ENCODE data around the gene CLIP2.
"Not testable (repeated sequence)": the region's sequence is repeated elsewhere in the genome, so short reads cannot be mapped to it uniquely, and the experiment has no call there.

The CLIP2 gene

DNA sequence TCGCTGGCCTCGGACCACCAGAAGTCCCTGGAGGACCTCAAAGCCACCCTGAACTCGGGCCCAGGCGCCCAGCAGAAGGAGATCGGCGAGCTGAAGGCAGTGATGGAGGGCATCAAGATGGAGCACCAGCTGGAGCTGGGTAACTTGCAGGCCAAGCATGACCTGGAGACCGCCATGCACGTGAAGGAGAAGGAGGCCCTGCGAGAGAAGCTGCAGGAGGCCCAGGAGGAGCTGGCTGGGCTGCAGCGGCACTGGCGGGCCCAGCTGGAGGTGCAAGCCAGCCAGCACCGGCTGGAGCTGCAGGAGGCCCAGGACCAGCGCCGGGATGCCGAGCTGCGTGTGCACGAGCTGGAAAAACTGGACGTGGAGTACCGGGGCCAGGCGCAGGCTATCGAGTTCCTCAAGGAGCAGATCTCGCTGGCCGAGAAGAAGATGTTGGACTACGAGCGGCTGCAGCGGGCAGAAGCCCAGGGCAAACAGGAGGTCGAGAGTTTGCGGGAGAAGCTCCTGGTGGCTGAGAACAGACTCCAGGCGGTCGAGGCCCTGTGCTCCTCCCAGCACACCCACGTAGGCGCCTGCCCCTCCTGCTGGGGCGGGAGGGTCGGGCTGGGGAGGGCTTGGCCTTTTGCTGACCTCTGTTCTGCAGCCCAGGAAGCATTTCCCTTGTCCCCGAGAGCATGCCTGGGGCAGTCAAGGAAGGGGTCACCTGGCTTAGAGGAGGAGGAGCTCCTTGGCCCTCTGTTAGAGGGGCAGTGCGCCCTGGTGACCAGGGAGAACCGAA is 87.2 kb downstream of the CLIP2 start:
- no peak for DNase-seq

DNA sequence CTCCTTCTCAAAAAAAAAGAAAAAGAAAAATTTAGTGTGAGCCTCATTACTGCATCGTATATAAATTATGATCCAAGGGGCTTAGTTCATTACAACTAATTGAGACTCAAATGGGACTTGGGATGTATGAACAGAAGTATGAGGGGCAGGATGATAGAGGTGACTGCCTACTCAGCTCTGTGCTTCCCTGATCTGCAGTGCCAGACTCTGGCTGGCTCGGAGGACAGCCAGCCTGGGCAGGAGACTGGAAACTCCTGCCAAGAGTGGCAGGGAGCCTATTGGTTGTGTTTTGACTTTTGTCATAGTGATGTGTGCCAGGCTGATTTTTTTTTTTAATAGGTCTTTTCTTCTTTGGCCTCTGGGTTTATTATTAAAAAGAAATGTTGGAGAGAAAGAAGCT is 90.7 kb downstream of the CLIP2 start:
- DNase-seq = no peak

DNA sequence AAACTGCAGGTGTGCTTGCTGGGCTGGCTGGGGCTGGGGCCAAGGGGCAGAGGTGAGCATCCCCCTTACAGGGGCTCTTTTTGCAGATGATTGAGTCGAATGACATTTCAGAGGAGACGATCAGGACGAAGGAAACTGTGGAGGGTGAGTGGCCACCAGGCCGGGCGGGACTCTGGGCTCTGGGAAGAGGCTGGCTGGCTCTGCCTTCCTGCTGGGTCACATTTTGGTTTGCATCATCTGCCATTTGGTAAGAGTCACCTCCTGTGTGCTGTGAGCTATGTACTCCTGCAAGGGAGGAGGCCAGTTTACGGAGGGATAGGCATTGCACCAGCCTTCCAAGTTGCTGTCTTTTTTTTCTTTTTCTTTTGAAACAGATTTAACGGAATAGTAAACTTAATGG is 91.5 kb downstream of the CLIP2 start:
- no peak for DNase-seq

DNA sequence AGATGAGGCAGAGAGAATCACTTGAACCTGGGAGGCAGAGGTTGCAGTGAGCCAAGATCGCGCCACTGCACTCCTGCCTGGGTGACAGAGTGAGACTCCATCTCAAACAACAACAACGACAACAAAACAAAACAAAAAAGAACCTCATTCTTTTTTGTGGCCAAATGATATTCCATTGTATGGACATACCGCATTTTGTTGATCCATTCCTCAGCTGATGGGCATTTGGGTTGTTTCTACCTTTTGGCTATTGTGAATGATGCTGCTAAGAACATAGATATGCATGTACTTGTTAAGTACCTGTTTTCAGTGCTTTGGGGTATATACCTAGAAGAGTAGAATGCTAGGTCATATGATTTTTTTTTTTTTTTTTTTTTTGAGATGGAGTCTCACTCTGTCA is 94.9 kb downstream of the CLIP2 start:
- not testable (repeated sequence) for DNase-seq

DNA sequence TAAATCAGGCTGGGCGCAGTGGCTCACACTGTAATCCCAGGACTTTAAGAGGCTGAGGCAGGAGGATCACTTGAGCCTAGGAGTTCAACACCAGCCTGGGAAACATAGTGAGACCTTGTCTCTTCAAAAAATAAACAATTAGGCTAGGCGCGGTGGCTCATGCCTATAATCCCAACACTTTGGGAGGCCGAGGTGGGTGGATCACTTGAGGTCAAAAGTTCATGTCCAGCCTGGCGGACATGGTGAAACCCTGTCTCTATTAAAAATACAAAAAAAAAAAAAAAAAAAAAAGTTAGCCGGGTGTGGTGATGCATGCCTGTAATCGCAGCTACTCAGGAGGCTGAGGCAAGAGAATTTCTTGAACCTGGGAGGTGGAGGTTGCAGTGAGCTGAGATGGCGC is 95.6 kb downstream of the CLIP2 start:
- DNase-seq = not testable (repeated sequence)

DNA sequence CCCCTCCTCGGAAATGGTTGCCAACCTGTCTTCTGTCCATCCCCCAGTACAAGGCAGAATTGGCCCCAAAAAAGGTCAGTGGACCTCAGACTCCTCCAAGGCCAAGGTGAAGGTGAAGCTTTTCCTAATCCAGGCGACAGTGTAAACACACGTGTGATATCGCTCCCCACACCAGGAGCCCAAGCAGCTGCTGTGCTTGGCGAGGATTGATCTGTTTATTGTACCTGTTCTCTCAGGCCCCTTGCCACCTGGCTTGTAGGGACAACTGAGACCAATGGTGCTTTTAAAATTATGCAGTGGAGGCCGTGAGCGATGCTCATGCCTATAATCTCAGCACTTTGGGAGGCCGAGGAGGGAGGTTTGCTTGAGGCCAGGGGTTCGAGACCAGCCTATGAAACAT is 98.4 kb downstream of the CLIP2 start:
- no peak for DNase-seq

DNA sequence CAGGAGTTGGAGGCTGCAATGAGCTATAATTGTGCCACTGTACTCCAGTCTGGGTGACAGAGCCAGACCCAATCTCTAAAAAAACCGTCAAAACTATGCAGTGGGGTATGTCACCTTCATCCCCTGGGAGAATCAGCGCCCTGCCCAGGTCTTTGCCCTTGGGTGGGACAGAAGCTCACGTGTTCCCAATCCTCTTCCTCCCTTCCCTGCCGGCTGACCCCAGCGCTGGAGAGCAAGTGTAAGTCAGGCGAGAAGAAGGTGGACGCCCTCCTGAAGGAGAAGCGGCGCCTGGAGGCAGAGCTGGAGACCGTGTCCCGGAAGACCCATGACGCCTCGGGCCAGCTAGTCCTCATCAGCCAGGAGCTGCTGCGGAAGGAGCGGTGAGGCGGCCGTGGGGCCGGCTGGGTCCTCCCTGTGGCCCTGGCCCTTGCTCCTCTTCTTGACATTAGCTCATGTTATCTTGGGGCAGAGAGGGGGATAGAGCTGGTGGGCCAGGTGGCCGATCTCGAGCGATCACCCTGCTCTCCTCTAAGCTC is 99.7 kb downstream of the CLIP2 start:
- DNase-seq = no peak

DNA sequence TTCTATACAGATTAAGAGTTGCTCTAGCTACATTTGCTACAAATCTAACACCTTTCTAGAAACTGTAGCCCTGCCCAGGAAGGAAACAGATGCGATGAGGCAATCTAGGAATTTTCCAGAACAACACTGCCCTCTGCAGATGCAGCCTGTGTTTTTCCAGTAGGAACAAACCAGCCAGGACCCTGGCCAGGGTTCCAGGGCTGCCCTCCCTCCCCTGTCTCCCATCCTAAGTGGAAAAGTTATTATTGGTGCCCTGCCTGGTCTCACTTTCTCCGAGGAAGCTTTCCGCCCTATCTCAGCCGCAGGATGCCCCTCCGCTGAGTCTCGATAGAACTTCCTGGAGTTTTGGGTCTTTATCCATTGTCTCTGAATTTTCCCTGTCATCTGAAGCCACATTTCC is 104.5 kb downstream of the CLIP2 start:
- peak in 1 of 2 experiments; percentile 45 for DNase-seq

DNA sequence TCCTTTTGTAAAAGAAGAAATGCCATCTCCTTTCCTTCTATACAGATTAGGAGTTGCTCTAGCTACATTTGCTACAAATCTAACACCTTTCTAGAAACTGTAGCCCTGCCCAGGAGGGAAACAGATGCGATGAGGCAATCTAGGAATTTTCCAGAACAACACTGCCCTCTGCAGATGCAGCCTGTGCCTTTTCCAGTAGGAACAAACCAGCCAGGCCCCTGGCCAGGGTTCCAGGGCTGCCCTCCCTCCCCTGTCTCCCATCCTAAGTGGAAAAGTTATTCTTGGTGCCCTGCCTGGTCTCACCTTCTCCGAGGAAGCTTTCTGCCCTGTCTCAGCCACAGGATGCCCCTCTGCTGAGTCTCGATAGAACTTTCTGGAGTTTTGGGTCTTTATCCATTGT is 105.4 kb downstream of the CLIP2 start:
- DNase-seq = peak in 1 of 2 experiments; percentile 36

DNA sequence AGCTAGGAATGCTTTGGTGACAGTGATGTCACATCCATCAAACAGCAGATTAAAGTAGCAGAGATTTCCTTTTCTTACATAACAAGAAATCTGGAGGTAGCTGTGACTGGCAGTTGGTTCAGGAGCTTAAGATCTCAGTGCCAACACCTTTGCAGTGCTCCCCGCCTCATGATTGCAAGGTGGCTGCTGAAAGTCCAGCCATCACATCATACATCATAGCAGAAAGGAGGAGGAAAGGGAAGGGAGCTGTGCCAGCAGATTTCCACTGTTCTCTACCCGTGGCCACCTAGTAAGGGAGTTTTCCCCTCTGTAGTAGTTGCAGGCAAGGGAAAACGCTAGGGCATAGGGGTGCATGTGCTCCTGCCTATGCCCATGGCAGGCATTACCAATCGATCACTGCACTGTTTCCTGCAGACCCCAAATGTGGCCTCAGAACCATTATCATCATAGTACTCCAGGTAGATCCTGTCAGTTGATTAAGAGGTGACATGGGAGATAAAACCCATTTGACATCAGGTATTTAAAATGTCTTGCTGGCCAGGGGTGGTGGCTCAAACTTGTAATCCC is 106.6 kb downstream of the CLIP2 start:
- DNase-seq = no peak

DNA sequence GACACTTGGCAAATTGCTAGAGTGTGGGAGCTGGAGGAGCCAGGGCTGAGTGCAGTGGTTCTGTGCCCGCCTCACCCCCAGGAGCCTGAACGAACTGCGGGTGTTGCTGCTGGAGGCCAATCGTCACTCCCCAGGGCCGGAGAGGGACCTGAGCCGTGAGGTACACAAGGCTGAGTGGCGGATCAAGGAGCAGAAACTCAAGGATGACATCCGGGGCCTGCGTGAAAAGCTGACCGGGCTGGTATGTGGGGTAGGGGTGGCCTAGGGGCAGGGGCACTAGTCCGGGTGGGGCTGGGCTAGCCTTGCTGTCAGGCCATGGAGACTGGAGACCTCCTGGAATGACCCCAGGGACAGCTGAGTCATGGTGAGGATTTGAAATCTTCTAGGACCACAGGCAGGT is 107.8 kb downstream of the CLIP2 start:
- DNase-seq = no peak

DNA sequence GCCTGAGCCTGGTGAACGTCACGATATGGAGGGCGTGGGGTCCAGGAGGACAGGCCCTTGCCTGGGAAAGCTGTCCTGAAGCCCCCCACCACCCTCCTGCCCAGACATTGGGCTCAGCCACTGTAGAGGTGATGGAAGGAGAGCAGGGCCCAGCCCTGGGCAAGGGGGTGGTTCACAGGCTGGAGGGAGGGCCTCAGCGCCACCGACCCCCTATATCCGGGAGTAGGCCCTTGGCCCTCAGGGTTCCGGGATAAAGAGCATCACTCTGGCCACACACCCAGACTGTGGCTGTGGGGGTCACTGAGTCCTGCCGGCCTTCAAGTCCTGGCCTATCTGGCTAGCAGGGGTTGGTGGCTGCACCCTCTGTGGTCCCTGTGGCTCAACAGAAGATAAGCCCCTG is 109.2 kb downstream of the CLIP2 start:
- no peak for DNase-seq

DNA sequence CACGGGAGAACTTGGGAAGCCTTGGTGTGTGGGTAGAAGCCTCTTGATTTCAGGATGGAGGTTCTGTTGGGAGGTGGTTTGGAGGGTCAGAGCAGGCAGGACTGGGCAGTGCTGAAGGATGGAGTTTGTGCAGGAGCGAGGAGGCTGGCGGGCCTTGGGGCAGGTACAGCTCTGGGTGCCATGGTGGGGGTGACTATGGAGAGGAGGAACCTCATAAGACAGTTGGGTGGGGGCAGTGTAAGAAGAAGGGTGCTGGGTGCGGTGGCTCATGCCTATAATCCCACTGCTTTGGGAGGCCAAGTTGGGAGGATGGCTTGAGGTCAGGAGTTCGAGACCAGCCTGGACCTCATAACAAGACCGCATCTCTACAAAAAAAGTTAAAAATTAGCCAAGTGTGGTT is 109.8 kb downstream of the CLIP2 start:
- no peak for DNase-seq

DNA sequence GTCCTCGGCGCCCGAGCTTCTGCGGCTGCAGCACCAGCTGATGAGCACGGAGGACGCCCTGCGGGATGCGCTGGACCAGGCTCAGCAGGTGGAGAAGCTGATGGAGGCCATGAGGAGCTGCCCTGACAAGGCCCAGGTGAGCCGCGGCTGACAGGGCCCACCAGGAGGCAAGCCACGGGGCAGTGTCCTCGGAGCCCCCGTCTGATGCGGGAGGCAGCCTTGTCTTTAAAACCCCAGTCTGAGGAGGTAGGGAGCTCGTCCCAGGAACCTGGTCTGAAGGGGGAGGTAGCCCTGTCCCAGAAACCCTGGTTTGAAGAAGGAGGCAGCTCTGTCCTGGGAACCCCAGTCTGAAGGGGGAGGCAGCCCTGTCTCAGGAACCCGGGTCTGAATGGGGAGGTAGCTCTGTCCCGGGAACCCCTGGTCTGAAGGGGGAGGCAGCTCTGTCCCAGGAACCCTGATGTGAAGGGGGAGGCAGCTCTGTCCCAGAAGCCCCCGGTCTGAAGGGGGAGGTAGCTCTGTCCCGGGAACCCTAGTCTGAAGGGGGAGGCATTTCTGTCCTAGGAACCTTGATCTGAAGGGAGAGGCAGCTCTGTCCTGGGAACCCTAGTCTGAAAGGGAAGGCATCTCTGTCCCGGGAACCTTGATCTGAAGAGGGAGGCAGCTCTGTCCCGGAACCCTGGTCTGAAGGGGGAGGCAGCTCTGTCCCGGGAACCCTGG is 111.4 kb downstream of the CLIP2 start:
- DNase-seq = no peak

DNA sequence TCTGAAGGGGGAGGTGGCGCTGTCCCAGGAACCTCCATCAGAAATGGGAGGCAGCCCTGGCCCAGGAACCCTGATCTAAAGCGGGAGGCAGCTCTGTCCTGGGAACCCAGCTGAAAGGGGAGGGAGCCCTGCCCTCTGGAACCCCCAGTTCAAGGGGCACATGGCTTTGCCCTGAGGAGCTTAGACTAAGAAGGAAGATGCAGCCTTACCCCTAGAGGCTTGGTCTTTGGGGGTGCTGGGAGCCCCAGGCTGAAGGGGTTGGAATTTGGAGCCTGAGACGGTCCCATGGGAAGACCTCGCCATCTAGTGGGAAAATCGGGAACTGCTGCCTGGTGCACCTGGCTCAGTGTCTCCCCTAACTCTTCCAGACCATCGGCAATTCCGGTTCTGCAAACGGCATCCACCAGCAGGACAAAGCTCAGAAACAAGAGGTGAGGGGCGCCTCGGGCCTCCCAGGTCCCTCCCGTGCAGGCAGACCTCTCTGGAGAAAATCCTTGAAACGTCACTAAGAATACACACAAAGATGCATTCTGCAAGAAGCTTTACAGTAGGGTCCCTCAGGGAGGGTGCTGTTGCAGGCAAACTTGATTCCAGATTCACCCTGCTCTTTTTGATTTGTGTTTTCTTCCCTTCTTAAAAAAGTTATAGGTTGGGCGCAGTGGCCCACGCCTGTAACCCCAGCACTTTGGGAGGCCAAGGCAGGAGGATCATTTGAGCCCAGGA is 112.1 kb downstream of the CLIP2 start:
- peak; percentile 19 to 40 for DNase-seq

DNA sequence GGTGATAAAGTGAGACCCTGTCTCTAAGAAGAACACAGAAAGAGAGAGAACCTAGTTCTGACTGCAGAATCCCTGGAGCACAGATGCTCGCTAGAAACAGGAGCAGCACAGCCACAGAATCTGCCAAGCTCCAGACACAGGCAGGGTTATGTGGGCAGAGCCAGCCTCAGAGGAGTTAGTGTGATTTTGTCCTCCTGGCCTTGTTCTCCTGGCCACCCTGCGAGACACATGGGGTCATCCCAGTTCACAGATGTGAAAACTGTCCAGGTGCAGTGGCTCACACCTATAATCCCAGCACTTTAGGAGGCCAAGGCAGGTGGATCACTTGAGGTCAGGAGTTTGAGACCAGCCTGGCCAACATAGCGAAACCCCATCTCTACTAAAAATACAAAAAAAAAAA is 113.5 kb downstream of the CLIP2 start:
- not testable (repeated sequence) for DNase-seq

DNA sequence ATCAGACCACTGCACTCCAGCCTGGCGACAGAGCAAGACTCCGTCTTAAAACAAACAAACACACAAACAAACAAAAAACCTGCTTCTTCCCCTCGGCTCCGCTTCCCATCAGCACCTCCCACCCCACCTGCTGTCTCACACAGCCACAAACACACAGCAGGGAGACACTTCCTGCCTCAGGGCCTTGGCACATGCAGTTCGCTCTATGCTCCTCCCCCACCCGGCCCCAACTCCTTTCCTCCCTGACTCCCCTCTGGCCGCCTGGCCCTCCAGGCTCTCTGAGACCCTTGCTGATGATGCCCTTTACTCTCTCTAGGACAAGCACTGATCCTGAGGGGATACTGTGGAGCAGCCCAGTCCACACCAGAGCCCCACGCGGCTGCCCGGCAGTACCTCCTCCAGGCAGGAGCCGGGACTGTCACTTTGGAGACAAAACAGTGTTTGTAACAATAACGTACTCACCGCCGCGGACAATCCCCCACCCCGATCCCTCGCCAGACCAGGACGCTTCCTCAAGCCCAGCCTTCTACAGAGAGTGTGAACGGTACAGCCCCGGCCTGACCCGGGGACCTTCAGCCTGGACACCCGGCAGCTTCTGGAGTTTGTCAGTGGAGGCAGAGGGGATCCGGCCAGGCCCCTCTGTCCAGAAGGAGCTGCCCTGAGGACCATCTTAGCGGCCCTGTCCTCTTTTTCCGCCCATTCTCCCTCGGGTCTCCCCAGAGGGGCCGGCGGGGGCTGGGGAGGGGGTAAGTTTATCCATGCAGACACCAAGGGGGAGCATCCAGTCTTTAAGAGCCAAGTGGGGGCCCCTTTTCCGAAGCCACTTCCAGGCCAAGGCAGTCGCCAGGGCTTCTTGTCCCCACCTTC is 114.5 kb downstream of the CLIP2 start:
- DNase-seq = no peak

DNA sequence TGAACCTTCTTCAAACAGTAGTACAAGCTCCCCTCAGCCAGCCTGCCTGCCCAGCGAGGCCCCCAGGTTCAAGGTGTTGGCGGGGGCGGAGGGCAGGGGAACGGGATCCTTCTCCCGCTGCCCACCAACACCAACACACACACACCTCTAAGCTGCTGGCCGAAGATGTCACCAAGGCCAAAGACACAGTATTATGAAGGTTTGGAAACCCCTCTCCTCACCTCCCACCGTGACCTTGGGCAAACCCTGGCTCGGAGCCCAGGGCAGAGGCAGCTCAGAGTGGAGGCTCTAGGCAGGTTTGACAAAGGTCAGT is 115.1 kb downstream of the CLIP2 start:
- no peak for DNase-seq

DNA sequence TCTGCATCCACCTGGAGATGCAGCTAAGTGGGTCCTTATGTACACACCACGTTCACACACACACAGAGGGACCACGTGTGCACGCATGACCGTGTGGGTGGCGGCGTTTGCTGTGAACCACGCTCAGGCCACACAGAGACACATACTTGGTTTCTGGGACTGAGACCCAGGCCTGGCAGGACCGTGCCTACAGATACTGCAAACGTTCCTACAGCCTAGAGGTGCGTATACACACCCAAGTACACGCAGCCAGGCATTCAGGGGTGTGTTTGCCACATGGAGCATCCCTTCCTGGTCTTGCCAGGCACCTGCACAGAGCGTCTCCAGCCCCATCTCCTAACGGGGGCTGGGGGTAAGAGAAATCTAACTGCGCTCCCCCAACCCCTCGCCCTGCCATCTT is 115.5 kb downstream of the CLIP2 start:
- DNase-seq = no peak

DNA sequence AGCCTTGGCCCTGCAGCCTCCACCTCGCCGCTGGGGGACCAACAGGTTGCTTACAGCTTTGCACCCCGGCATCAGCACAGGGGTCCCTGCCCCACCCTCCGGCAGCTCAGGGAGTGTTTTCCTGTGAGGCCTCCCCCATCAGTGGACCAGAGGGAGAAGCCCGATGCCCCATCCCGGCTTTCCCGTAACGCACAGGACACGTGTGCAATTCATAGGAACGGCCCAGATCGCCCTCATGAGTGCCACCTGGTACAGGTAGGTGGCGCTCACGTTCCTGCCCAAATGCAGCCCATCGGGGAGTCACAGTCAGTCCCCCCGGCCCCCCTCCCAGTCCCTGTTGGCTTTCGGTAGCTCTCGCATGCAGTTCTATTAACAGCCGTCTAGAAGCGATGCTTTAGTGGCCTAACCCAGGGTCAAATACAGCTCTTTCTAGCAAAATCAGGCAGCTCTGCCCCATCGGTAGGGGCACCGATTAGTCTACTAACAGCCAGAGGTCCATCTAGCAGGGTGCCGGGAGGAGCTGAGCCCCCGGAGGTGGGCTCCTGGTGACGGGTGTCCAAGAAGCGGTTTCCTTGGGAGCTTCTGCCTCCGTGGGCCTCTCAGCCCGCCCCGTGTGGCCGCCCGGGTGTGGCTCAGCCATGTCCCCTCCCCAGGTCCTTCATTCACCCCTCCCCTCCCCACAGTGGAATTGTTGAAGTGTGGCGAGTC is 116.1 kb downstream of the CLIP2 start:
- no peak for DNase-seq

DNA sequence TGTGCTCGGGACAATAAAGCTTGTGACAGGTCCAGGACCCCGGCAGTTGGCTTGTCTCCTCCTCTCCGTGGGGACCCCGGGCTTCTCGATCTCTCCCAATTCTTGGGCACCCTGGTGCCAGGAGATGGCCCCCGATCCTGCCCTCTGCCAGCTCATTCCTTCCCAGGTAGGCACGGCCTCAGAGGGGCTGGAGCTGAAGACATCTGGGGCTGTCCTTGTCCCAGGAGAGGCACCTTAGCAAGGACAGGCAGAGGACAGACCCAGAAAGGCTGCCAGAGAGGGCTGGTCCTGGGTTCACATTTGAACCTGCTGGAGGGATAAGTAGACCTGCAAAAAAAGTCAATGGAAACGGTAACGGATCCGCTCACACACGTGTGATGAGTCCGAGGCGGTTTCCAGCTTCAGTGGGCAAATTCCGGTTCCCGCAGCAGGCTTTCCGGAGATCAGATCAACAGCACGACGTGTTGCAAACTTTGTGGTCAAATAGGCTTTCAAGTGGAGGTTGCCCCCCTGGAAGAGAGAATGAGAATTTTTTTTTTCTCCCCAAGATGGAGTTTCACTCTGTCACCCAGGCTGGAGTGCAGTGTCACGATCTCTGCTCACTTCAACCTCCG is 116.8 kb downstream of the CLIP2 start:
- DNase-seq = no peak

Measured in SW 1271 (cell line).